HG02852 (cell line): Measurements from ENCODE around the gene NFIX.

Experiments
- ATAC-seq: cut with Tn5 transposase; IDR thresholded peaks from one replicate; pipeline ENCODE4 v1.9.1; 2021; ENCODE audit warnings: mild to moderate bottlenecking, moderate library complexity; ENCODE audit not compliant: unreplicated experiment

NFIX gene

DNA sequence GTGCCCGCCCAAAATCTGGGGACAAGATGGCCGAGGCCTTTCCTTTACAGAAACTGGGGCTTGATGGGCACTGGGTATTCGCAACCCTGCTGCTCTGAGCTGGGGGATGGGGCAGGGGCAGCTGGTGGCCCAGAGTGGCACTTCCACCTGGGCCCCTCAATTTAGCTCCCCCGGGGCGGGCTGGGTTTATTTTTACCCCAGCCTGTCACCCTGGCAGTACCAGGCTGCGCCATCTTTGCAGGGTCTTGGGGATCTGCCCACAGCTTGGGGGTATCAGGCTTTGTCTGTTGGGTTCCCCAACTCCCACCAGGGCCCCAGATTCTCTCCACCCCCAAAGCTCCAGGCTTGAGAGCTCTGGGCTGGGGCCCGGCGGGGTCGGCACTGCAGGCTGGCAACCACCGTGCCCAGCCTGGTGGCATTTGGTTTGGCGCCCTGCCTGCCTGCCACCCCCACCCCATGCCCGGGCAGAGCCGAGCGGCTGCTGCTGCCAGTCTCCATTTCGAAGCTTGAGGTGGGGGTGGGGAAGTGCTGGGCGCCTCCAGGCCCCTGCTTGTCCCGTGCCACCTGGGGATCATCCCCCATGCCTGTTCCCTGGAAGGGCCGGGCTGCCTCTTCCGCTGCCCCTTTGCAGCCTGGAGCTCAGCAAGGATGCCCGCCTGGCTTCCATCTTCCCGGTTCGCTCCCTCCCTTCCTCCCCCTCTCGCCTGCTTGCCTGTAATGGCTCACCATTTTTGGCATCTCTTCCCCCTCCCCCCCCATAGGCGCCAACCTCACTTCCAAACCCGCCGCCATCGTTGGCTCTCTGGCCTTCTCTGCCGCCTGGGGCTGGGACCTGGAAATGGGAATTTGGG is 11.4 kb downstream of the NFIX start:
- ATAC-seq = no peak

DNA sequence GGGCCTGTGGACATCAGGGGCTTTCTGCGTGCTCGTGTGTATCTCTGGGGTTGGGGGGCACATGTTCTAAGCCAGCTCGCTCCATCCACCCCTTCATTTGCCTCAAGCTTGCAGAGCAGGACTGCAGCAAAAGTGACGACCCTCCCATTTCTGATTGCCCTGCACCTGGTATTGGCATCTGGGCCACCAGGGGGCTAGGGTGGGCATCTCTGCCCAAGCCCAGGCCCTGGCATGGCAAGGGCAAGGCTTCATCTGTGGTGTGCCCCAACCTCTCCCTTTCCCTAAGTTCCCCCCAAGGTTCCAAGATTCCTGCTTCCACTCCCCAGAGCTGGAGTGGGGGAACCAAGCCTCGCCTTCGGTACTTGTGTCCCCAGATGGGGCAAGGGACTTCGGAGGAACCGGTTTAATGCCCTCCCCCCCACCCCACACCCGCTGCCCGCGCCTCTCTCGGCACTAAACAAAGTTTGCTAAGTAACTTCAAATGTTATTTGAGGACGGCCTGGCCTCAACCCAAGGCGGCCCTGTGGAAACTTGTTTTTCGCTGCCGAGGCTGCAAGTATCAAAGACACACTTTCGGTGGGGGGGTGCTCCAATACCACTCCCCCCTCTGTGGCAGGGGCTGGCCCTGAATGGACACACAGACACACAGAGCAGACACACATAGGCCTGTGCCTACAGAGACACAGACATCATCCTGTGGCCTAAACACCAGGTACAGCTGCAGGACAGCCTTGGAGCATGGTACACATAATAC is 12.2 kb downstream of the NFIX start:
- ATAC-seq = no peak

DNA sequence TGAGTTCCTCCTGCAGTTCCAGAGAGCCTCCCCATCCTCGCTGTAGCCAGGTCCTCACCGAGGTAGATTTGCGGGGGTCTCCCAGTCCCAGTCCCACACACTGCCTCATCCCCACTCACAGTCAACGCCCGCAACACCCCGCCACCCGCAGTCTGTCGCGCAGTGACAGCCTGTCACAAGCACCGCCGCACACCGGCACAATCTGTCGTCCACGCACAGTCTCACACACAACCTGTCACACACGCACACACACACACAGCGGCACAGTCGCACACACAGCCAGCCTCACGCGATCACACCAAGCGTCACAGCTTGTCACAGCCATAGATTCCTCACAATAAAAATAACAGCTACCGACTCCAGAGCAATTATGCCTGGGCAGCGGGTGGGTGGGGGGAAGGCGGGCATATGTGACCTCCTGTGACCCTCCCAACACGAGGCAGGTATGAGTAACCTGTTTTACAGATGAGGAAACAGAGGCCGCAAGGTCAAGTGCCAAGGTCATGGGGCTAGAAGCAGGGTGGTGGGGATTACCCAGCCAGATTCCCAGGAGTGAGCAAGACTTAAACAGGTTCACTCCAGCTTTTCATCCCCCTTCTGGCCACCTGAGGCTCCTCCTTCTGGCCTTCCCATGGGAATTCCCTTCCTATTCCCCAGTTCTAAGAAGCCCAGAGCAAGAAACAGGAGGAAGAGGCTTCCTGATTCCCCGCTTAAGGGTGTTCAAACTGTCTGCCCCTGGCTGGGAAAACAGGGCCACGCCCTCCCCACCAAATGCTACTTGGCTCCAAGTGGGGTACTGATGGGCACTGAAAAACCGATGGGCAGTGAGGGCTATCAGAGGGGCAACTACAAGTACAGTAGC is 13.9 kb downstream of the NFIX start:
- ATAC-seq = no peak

DNA sequence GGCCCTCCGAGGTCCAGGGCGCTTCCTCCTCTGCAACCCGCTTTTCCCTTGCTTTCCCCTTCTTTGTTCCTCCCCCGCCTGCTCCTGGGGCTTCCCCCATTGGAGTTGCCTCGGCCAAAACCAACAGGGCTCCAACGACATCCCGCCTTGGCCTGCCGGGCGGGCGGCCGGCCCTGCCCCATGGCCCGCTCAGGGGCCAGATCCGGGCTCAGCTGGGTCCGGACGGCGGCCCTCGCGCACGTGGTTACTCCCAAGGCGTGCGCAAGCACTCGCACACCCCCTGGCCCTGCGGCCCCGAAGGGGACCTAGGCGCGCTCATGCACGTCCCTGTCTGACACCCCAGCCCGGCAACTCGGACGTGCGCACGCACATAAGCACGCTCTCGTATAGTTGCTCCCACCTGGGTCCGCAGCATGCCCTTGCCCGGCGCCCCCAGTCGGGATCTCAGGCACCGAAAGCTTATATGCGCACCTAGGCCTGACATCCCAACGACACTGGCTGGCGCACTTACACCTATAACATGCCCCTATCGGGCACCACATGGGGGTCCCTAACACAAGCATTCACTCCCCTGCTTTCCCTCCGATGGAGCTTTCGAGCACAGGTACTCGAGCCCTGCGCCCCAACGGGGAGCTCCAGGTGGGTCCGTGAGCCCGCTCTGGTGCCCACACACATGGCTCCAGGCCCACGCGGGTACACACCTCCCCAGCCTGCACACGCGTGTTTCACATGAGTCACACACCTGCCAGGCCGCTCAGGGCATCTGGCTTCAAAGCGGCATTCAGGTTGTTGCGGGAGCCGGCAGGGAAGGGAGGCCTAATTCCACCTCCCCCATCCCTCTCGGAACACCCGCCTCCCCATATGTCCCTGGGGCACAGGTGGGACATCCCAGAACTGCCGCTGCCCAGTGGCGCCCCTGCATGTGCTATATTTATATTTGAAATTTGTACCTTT is 15.0 kb downstream of the NFIX start:
- ATAC-seq = no peak

DNA sequence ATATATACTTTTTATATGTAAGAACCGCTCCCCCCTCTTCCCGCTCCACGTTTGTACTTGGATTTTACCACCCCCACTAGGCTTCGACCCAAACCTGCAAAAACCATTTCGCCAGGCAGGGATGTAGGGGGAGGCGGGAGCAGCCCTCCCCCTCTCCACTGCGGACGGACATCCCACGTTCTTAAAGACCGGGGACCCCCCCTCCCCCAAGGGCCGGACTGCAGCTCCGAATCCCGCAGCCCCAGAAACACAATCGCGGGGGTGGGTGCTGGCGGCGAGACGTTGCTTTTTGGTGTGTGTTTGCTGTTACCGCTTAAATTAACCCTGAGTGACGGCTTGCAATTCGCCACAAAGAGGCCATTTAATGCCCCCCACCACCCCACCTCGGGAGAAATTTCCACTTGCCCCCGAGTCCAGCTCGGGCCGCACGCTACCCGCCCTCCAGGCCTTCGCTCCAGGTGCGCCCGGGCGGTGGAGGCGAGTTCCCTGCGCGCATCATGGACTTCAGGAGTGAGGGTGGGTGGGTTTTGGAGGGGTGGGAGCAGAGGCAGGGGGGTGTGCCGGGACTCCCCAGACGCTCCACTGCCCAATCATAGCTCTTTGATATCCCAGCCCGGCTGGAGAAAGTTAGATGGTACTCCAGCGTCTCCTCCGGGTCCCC is 15.8 kb downstream of the NFIX start:
- ATAC-seq = no peak

DNA sequence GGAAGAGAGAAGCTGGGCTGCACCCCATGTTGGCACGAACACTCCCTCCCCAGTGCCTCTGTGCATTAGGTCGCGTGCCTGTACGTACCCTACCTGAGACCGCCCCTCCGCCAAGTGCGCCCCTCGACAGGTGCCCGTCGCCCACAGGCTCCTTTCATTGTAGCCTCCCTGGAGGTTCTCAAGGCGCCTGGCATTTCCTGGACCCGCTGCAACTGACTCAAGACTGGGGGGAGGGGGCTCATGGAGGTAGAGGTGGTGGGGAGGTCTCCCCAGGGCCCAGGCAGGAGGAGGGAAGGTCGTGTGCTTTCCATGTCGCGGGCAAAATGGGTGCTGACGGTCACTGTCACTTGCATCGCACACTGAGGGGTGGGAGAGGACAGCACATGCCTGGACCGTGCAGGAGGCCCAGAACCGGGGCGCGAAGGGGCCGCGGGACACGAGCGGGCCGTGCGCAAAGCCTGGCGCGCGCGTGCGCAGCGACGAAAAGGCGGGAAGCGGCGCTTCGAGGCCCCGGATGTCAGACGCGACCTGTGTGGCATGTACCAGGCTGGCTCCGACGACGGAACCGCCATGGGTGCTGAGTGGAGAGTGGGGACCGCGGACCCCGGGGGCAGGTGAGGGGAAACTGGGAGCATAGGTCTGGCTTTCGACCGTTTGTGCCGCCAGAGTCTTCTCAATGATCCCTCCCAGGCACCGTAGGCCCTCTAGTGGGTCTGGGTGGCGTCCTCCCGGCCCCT is 16.5 kb downstream of the NFIX start:
- ATAC-seq = no peak

DNA sequence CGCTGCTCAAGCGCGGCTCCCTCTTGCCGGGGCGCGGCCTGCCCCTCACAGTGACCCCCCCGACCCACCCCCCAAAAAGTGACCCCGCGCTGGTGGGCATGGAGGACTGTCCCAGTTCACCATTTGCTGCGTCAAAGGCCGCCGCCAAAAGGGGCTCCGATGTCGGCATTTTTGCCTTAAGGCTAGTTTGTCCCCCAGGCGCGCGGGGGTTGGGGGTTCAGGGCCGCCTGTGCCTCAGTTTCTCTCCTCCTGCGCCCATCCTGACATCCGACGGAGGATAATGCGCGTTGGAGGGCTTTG is 17.1 kb downstream of the NFIX start:
- no peak for ATAC-seq

DNA sequence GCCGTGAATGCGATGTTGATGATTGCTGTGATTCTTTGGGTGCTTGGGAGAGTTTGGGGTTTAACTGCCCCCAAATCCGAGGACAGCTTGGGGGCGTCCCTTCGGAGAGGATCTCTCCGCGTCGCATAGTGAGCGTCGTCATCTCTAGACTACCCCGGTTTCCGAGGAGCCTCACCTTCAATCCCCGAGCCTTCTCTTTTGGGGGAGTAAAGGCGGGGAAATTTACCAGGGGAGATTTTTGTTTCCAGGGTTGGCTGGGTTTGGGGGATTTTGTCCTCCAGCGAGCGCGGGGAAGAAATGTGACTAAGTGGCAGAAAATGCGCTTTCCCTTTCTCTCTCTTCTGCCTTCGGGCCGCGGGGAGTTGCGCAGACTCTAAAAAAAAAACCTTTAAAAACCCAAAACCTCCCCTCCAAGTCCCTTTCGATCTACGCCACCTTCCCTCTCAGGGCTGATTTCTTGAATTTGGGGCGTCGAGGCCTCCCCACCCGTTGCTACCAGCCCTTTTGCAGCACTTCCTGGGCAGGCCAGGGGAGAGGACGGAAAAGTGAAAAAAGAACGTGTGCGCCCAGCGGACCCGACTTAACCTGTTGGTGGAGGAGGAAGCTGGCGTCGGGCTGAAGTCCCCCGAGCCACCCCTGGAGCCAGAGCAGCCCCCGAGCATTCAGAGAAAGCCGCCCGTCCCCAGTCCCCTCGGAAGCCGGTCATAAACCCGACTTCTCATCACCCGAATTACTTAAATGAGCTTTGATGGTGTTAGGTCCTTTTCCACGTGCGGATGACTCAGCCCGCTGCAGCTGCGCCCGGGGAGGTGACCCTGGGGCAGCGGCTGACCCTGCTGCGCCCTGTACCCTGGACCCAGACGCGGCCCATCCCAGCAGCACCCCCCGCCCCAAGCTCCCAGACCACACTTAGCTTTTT is 17.7 kb downstream of the NFIX start:
- ATAC-seq = no peak

DNA sequence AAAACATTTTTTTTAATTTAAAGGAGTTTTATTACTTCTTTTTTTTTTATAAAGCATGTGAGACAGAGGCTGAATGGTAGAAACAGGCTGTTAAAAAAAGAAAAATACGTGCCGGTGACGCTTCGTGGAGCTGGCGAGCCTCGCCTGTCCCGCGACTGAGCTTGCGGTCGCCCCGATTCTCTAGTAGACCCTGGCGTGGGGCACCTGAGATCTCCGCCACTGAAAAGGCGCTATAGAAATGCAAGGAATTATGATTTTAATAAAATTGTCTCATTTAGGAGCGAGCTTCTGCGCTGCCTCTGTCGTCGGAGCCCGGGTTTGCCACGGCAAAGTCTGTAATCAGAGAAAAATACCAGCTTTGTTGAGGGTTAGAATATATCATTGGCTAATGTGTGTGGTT is 18.4 kb downstream of the NFIX start:
- no peak for ATAC-seq

DNA sequence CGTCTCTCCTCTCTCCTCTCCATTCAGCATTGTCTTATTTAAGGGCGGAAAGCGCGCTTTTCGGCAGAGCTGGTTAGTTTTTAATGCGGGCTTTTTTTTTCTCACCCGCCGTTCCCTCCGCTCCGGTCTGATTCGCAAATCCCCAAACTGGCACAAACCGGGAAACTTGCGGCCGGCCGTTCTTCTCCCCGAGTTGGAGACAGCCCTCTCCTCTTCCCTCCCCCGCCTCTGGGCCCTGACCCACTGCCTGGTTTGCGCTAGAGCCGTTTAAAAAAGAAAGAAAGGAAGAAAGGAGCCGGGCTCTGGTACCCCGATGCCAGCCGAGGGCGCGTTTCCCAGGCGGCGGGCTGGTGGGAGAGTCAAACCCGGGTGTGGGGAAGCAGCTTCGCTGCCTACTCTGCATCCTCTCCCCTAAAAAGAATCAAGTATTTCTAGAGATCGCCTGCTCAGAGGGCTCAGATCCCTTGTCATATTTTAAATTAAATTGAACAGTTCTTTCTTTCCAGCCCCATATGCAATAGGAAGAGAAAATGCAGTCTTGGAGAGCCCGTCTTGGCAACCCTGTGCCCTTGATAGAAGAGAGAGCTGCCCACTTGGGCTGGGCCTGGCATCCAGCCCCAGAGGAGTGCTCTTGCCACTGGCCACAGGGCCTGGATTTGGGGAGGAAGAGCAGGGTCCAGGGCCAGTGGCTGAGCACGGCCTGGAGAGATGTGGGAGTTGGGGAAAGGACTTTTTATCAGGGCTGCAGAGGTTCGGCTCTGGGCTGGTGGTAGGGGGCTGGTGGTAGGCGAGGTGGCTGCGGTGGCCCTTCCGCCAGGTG is 19.0 kb downstream of the NFIX start:
- ATAC-seq = no peak

DNA sequence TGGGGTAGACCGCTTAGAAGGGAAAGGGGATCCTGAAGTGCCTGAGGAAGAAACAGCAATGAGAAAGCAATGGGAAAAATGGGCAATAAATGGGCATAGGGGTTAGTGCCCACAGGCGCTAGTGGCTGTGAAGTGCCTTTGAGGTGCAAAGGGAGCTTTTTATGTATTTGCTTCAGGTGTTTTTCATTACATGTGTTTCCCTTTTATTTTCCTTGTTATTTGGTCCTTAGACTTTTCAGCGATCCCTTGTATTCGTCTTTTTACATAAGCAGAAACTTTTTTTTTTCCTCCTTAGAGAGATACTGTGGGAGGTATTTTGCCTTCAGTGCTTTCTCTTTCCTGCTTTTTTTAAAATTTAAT is 19.6 kb downstream of the NFIX start:
- ATAC-seq = no peak

DNA sequence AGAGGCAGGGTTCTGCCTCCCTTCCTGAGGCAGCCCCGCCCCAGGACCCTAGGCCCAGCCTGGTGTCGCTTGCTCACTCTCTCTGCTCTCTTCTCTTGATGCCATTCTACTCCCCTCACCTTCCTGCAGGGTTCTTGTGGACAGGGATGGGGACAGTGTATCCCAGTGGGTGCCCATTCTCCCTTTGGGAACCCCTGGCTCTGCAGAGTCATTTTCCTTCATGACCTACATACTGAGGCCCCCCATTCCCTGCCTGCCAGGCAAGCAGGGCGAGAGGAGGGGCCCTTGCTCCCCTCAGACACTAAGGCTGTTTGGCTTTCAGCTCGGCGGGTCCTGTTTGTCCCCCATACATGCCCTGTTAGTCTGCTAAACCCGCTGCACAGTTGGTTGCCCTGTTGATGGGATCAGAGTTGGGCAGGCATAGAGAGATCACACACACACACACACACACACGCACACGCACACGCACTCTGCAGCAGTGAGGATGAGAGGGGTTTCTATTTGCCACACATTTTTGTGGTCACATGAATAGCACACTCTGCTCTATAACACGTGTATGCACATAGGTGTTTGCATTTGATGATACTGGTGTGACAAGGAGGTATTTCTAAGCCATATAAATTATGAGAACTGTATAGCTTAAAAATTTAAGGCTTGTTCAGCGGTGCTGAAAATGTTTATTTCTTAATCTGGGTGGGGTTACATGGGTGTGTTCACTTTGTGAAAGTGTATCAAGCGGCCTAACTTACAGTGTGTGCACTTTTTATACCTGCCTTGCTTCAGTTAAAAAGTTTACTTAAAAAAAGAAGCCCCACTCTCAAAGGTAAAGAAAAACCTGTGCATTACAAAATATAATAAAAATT is 20.3 kb downstream of the NFIX start:
- no peak for ATAC-seq

DNA sequence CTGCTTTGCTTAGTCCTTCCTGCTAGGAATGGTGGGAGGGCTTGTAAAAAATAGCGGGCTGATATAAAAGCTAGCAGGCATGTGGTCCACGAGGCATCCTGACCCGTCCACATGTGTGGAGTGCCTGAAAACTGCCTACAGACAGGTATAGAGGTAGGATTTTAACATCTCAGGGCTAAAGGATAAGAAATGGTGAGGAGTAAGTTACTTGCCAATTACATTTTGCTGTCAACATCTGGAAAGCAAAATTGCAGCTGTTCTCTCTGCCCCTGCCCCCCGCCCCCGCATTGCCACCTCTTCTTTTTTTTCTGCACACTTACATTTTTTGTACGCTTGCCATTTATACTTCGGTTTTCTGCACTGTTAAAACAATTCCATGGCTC is 21.0 kb downstream of the NFIX start:
- no peak for ATAC-seq

DNA sequence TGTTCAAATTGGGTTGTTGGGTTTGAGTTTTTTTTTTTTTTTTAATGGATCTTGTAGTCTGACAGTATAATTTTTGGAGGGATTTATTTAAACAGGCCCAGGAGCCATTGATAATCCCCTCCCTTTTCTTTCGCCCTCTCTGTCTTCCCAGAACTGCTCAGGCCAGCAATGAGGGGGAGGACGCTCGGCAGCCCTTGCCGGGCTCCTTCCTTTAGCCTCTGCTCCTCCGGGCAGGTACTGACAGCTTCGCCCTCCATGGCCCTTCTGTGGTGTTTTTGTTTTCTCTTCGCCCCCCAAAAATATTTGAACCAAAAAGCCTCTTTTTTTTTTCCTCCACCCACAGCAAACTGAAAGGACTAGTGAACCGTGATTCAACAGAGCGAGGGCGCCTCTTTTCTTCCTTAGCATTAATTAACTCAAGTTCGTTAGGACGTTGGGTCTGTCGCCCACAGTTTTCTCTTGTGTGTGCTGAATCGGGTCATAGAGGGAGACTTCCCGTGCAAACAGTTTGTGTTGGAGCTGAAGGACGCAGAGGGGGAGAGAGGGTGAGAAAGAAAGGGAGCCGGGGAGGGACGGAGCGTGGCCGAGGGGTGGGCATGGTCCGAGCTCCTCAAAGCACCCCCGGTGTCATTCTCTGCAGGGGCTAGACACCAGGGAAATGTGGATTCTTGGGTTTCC is 21.5 kb downstream of the NFIX start:
- no peak for ATAC-seq

DNA sequence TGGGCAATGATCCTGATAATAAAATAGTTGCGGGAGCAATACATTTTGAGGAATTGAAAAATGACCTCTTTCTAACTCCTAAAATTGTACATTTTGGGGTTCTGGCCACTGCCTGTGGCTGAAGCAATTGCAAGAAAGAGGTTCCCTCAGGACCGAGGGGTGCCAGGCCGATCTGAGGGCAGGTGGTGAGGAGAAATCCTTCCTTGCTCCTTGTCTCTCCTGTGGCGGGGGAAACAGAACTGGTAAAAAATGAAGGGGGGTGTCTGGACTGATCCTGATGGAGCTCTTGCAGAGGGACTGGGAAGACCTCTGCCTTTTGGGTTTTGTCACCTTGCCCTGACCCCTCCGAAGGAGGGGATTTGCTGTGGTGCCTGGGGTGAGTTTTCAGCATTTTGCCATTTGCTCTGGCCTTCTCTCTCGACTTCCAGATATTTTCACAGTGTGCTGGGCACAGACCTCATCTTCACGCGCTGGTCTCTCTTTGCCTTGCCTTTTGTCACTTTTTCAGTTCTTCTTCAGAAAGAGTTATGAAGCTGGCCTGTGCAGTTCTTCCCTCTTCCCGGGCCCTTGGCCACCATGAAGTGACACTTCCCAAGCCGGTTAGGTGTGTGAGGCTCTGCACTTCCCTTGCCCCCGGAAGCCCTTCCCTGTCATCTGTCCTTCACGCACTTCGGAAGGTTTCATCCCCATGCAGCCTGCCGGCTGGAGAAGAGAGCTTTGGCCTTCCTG is 22.2 kb downstream of the NFIX start:
- no peak for ATAC-seq
